ENCODE results near the gene ACTR1B.

Gene ACTR1B

DNA sequence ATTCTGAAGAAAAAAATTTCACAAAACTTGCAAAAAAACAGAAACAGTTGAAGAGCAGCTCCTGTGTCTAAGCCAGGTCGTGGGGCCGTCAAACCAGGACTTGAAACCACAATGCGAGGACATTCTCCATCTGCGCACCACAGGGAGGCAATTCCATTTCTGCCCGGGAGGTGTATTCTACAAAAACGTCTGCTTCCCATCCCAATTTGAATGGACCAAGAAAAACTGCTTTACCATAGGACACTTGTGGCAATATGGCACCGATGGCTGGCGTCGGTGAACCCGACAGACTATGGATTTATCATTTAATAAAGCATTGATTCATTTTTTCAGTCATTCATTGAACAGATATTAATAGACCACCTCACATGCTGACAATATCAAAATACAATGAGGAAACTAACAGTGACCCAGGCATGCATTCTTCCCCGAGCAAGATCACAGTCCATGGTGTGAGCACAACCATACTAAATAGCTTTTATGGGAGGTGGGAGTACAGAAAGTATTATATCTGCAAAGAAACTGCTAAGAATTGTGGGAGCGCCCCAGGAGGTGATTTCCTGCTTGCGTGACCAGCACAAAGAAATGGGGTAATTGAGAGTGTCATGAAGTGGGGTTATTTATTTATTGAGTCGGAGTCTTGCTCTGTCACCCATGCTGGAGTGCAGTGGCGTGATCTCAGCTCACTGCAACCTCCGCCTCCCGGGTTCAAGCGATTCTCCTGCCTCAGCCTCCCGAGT, 39.1 kb upstream of the ACTR1B start:
- no peak overlapping the region for H3K4me3 ChIP-seq (ENCODE audit: low read depth, low read length)
- no peak overlapping the region for H3K27ac ChIP-seq
- TF ChIP-seq, protein P1, sequence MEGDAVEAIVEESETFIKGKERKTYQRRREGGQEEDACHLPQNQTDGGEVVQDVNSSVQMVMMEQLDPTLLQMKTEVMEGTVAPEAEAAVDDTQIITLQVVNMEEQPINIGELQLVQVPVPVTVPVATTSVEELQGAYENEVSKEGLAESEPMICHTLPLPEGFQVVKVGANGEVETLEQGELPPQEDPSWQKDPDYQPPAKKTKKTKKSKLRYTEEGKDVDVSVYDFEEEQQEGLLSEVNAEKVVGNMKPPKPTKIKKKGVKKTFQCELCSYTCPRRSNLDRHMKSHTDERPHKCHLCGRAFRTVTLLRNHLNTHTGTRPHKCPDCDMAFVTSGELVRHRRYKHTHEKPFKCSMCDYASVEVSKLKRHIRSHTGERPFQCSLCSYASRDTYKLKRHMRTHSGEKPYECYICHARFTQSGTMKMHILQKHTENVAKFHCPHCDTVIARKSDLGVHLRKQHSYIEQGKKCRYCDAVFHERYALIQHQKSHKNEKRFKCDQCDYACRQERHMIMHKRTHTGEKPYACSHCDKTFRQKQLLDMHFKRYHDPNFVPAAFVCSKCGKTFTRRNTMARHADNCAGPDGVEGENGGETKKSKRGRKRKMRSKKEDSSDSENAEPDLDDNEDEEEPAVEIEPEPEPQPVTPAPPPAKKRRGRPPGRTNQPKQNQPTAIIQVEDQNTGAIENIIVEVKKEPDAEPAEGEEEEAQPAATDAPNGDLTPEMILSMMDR (IDR thresholded peaks at IDR 0.05; ENCODE audit: low read depth, low read length, missing control alignments): no peak
- H3K36me3 ChIP-seq (replicated peaks): no peaks in the 10 kb centered on the region
- in situ Hi-C loops (cut with HindIII; ENCODE audit: low pct_ligation_motif_present, low sequenced_read_pairs): no loop called here
- no peaks in the 10 kb centered on the region for H3K27me3 ChIP-seq (replicated peaks)
- DNase-seq: no peak

- in situ Hi-C loops (cut with HindIII; ENCODE audit: low pct_ligation_motif_present, low sequenced_read_pairs): no loop called here
- TF ChIP-seq, protein P1 (IDR thresholded peaks at IDR 0.05; ENCODE audit: low read depth, low read length, missing control alignments): no peak
- no peaks in the 10 kb centered on the region for H3K36me3 ChIP-seq (replicated peaks)
- no peak overlapping the region for H3K4me3 ChIP-seq (ENCODE audit: low read depth, low read length)
- no peak overlapping the region for H3K27ac ChIP-seq
- H3K27me3 ChIP-seq (replicated peaks): no peaks in the 10 kb centered on the region
- peak; percentile 79 for DNase-seq
Measured at GRCh38 chr2:97701851-97702465, 38.1 kb upstream of the ACTR1B start.

DNA sequence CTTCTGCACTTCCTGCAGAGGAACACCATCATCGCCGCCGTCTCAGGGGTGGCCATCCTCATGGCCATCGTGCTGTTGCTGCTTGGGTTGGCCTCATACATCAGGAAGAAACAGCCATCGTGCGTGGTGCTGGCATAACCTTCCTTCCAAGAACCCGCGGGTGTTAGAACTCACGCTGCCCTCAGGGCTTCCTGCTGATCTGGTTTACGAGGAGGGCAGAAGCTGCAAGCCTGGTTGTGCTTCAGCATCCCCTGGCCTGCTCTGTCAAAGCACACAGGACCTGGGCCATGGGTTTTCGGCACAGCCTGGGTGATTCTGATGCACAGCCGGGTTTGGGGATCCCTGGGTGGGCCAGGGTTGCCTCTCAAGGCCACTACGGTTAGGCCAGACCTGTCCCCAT, 37.3 kb upstream of the ACTR1B start:
- DNase-seq: no peak
- H3K27ac ChIP-seq: no peak overlapping the region
- no peaks in the 10 kb centered on the region for H3K27me3 ChIP-seq (replicated peaks)
- no peak overlapping the region for H3K4me3 ChIP-seq (ENCODE audit: low read depth, low read length)
- in situ Hi-C loops (cut with HindIII; ENCODE audit: low pct_ligation_motif_present, low sequenced_read_pairs): no loop called here
- H3K36me3 ChIP-seq (replicated peaks): no peaks in the 10 kb centered on the region
- TF ChIP-seq, protein P1 (IDR thresholded peaks at IDR 0.05; ENCODE audit: low read depth, low read length, missing control alignments): no peak

DNA sequence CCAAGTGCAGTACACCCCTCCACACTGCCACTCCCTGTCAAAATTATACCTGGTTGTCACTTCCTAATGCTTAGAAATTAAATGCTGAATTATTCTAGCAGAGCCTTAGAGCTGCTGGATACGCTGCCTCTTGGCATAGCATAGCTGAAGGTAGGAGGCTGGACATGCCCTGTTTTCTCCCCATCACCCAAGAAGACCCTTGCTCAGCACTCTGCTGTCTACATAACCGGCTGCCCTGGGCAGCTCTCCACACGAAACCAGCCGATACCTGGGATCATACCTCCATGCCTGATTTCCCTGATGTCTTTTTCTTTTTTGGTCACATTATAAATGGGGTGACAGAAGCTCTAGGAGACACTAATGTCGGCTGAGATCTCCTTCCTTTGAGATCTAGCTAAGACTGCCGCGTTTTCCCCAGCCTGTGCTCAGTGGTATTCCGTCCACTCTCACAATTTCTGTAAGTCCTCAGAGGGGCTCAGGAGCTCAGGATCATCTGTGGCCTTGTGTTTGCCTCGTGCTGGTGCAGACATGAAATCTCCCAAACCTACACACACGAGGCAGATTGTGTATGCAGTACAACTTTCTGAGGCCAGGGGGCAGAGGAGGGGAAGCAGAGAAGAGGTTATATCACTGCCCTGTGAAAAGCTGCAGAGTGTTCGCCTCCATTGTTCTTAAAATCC, 36.1 kb upstream of the ACTR1B start:
- DNase-seq: peak; percentile 63
- in situ Hi-C loops (cut with HindIII; ENCODE audit: low pct_ligation_motif_present, low sequenced_read_pairs): no loop called here
- Histone ChIP-seq H3K27me3 (replicated peaks) (no peaks in the 10 kb centered on the region), H3K4me3 (ENCODE audit: low read depth, low read length) (no peak overlapping the region), H3K36me3 (replicated peaks) (no peaks in the 10 kb centered on the region), H3K27ac (no peak overlapping the region)
- TF ChIP-seq, protein P1 (IDR thresholded peaks at IDR 0.05; ENCODE audit: low read depth, low read length, missing control alignments): peak; percentile 87

- TF ChIP-seq, protein P1 (IDR thresholded peaks at IDR 0.05; ENCODE audit: low read depth, low read length, missing control alignments): no peak
- Histone ChIP-seq H3K27ac (no peak overlapping the region), H3K36me3 (replicated peaks) (no peaks in the 10 kb centered on the region), H3K27me3 (replicated peaks) (no peaks in the 10 kb centered on the region), H3K4me3 (ENCODE audit: low read depth, low read length) (no peak overlapping the region)
- in situ Hi-C loops (cut with HindIII; ENCODE audit: low pct_ligation_motif_present, low sequenced_read_pairs): no loop called here
- DNase-seq: no peak
Measured at GRCh38 chr2:97698530-97698929, 34.7 kb upstream of the ACTR1B start.

Measured in brain microvascular endothelial cell (primary cell).